Gastroesophageal sphincter (tissue), 4 donors: ENCODE results near the gene ABCC10. TPM values are rescaled to one million over a fixed set of nuclear protein-coding genes. Genes with fewer than 3 reads are reported as not detected.
"Not testable (repeated sequence)": the region's sequence is repeated elsewhere in the genome, so short reads cannot be mapped to it uniquely, and the experiment has no call there.

Source experiments
- ATAC-seq: fragments of 150-250 bp; one replicate; pipeline ENCODE4 v1.9.1; 2016; ENCODE audit warnings: mild to moderate bottlenecking, moderate library complexity
- H3K27ac ChIP-seq, 4 donors: fragments of 200-600 bp; sonication (generic) in 3 of 4; 1 replicate in 3 of 4; 2 replicates in 1 of 4; pipeline ENCODE4 v1.5.1; 2016 to 2019
- H3K27me3 ChIP-seq: fragments of 200-600 bp; sonication (generic); one replicate; pipeline ENCODE4 v1.5.1; 2019
- H3K36me3 ChIP-seq, 2 donors: fragments of 200-600 bp; sonication (generic); one replicate each; pipeline ENCODE4 v1.5.1; 2019; ENCODE audit warnings: control low read depth in 1 of 2
- H3K4me1 ChIP-seq, 3 donors: fragments of 200-600 bp; sonication (generic); 1 replicate in 2 of 3; 2 replicates in 1 of 3; pipeline ENCODE4 v1.5.1; 2016 to 2019; ENCODE audit warnings: control low read depth in 2 of 3
- H3K4me3 ChIP-seq, 2 donors: fragments of 200-600 bp; sonication (generic); one replicate each; pipeline ENCODE4 v1.5.1; 2019; ENCODE audit warnings: mild to moderate bottlenecking in 1 of 2, moderate library complexity in 1 of 2
- H3K9me3 ChIP-seq, 3 donors: fragments of 200-600 bp; sonication (generic); one replicate each; pipeline ENCODE4 v1.5.1; 2017 to 2019; ENCODE audit warnings: control low read depth in 2 of 3
- EP300 ChIP-seq: sonication (generic); formaldehyde crosslinking; IDR thresholded peaks from one replicate; pipeline ENCODE4 v1.6.1; 2017; ENCODE audit warnings: antibody characterized with exemption, mild to moderate bottlenecking
- POLR2A ChIP-seq, 2 donors: fragments of 450-650 bp; IDR thresholded peaks; one replicate each; pipeline ENCODE4 v1.6.1; 2017; ENCODE audit warnings: antibody characterized with exemption in 2 of 2, mild to moderate bottlenecking in 2 of 2, moderate library complexity in 1 of 2
- POLR2AphosphoS5 ChIP-seq: sonication (generic); formaldehyde crosslinking; IDR thresholded peaks from one replicate; pipeline ENCODE4 v1.6.1; 2017; ENCODE audit warnings: antibody characterized with exemption
- WGBS, 2 donors: methylation state at CpG; one replicate each; pipeline ENCODE4 v1.1.5; 2018; ENCODE audit warnings: low coverage in 1 of 2; 5-methylcytosine and 5-hydroxymethylcytosine counted together
- total RNA-seq, 4 donors: library from RNA; depleted of rRNA; stranded (reverse); fragments of >200 nt; gene quantifications; one replicate each; pipeline ENCODE4 v1.1.0, GENCODE V29; 2016
- TF ChIP-seq, protein P1 (sequence below), 4 experiments: fragments of 200-600 bp in 2 of 4; fragments of 450-650 bp in 2 of 4; sonication (generic) in 1 of 4; IDR thresholded peaks; one replicate each; pipeline ENCODE4 v1.5.1; 2017 to 2019; ENCODE audit warnings: antibody characterized with exemption in 4 of 4, mild to moderate bottlenecking in 2 of 4, moderate library complexity in 2 of 4

ABCC10 gene, protein sequence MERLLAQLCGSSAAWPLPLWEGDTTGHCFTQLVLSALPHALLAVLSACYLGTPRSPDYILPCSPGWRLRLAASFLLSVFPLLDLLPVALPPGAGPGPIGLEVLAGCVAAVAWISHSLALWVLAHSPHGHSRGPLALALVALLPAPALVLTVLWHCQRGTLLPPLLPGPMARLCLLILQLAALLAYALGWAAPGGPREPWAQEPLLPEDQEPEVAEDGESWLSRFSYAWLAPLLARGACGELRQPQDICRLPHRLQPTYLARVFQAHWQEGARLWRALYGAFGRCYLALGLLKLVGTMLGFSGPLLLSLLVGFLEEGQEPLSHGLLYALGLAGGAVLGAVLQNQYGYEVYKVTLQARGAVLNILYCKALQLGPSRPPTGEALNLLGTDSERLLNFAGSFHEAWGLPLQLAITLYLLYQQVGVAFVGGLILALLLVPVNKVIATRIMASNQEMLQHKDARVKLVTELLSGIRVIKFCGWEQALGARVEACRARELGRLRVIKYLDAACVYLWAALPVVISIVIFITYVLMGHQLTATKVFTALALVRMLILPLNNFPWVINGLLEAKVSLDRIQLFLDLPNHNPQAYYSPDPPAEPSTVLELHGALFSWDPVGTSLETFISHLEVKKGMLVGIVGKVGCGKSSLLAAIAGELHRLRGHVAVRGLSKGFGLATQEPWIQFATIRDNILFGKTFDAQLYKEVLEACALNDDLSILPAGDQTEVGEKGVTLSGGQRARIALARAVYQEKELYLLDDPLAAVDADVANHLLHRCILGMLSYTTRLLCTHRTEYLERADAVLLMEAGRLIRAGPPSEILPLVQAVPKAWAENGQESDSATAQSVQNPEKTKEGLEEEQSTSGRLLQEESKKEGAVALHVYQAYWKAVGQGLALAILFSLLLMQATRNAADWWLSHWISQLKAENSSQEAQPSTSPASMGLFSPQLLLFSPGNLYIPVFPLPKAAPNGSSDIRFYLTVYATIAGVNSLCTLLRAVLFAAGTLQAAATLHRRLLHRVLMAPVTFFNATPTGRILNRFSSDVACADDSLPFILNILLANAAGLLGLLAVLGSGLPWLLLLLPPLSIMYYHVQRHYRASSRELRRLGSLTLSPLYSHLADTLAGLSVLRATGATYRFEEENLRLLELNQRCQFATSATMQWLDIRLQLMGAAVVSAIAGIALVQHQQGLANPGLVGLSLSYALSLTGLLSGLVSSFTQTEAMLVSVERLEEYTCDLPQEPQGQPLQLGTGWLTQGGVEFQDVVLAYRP (N-terminal part only)
- total RNA-seq = 10 to 100 TPM in 3 of 4 donors, 1 to 10 TPM in 1; 7.1 to 19.4 (median 10.2) TPM

GRCh38 chr6:43427406-43428111 is at the start of gene ABCC10:
Gene ABCC10, plus strand, starts transcription at chr6:43427541. Its CDS starts 438 bp downstream, at chr6:43427979.
- H3K27me3 ChIP-seq = no peaks in the 10 kb centered on the region
- H3K4me3 ChIP-seq = peak within 1 kb of the TSS; percentile 66 to 81
- H3K36me3 ChIP-seq = peaks cover 0 to 16% of the 10 kb centered on the region in 2 donors
- H3K4me1 ChIP-seq = peaks cover 0 to 23% (median 15%) of the 10 kb centered on the region in 3 donors
- peak; percentile 98 for ATAC-seq
- 1% methylated on average over 20 of the region's 49 CpGs for WGBS, 2 donors
- TF ChIP-seq POLR2A (IDR thresholded peaks at IDR 0.05) (peak; percentile 39 to 56), EP300 (no peak), POLR2AphosphoS5 (peak; percentile 63)
- TF ChIP-seq, protein P1, sequence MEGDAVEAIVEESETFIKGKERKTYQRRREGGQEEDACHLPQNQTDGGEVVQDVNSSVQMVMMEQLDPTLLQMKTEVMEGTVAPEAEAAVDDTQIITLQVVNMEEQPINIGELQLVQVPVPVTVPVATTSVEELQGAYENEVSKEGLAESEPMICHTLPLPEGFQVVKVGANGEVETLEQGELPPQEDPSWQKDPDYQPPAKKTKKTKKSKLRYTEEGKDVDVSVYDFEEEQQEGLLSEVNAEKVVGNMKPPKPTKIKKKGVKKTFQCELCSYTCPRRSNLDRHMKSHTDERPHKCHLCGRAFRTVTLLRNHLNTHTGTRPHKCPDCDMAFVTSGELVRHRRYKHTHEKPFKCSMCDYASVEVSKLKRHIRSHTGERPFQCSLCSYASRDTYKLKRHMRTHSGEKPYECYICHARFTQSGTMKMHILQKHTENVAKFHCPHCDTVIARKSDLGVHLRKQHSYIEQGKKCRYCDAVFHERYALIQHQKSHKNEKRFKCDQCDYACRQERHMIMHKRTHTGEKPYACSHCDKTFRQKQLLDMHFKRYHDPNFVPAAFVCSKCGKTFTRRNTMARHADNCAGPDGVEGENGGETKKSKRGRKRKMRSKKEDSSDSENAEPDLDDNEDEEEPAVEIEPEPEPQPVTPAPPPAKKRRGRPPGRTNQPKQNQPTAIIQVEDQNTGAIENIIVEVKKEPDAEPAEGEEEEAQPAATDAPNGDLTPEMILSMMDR (IDR thresholded peaks at IDR 0.05) = peak in 3 of 4 experiments; percentile 39 to 58 (median 47)
- H3K9me3 ChIP-seq = no peaks in the 10 kb centered on the region
- H3K27ac ChIP-seq = peak within 1 kb of the TSS; percentile 54 to 91 (median 90)

GRCh38 chr6:43377710-43378229 is 49.6 kb upstream of the ABCC10 start:
- Histone ChIP-seq H3K27ac (no peak overlapping the region), H3K9me3 (no peaks in the 10 kb centered on the region), H3K4me1 (no peaks in the 10 kb centered on the region), H3K4me3 (no peak overlapping the region), H3K36me3 (no peaks in the 10 kb centered on the region), H3K27me3 (peaks cover 17% of the 10 kb centered on the region)
- no peak for ATAC-seq
- 76 to 81% methylated on average over 2 of the region's 2 CpGs for WGBS, 2 donors
- TF ChIP-seq, protein P1 (IDR thresholded peaks at IDR 0.05) = no peak
- TF ChIP-seq EP300 (no peak), POLR2AphosphoS5 (no peak), POLR2A (IDR thresholded peaks at IDR 0.05) (no peak)

- TF ChIP-seq, protein P1 (IDR thresholded peaks at IDR 0.05) = no peak
- no peak for TF ChIP-seq POLR2A (IDR thresholded peaks at IDR 0.05)
- TF ChIP-seq EP300 = no peak
- no peak for TF ChIP-seq POLR2AphosphoS5
- Histone ChIP-seq H3K27ac (no peak overlapping the region), H3K27me3 (peaks cover 23% of the 10 kb centered on the region), H3K9me3 (no peaks in the 10 kb centered on the region), H3K4me1 (no peaks in the 10 kb centered on the region), H3K4me3 (no peak overlapping the region), H3K36me3 (no peaks in the 10 kb centered on the region)
- no peak for ATAC-seq
- 35 to 50% methylated on average over 3 of the region's 3 CpGs for WGBS, 2 donors
Measured at GRCh38 chr6:43378631-43379030, 48.7 kb upstream of the ABCC10 start.

DNA sequence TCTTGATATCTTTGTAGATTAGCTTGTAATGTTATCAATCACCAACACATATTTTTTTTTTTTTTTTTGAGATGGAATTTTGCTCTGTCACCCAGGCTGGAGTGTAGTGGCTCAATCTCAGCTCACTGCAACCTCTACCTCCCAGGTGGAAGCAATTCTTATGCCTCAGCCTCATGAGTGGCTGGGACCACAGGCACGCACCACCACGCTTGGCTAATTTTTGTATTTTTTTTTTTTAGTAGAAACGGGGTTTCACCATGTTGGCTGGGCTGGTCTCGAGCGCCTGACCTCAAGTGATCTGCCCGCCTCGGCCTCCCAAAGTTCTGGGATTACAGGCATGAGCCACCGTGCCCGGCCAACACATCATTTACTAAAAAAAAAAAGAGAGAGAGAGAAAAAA is 46.5 kb upstream of the ABCC10 start:
- H3K27me3 ChIP-seq = peaks cover 15% of the 10 kb centered on the region
- WGBS, 2 donors = 86 to 96% methylated on average over 4 to 6 of the region's 9 CpGs
- not testable (repeated sequence) for H3K36me3 ChIP-seq, H3K4me3 ChIP-seq, ATAC-seq, H3K9me3 ChIP-seq, H3K27ac ChIP-seq, H3K4me1 ChIP-seq
